Panc1 (cell line): ENCODE measurements around the gene MED14.

Experiments
- POLR2AphosphoS5 ChIP-seq: IDR thresholded peaks from 2 replicates; pipeline ENCODE4 v1.6.1; 2012; ENCODE audit warnings: mild to moderate bottlenecking, low read depth, low read length, moderate library complexity
- REST ChIP-seq, 2 experiments: IDR thresholded peaks; 2 replicates each; pipeline ENCODE4 v1.6.1; 2011 to 2012; ENCODE audit warnings: low read depth in 2 of 2, control low read depth in 1 of 2, low read length in 1 of 2, mild to moderate bottlenecking in 1 of 2, moderate library complexity in 1 of 2; ENCODE audit not compliant: insufficient read depth in 1 of 2
- SIN3A ChIP-seq: IDR thresholded peaks from 2 replicates; pipeline ENCODE4 v1.6.1; 2012; ENCODE audit warnings: low read depth, mild to moderate bottlenecking, low read length, moderate library complexity, borderline replicate concordance; ENCODE audit not compliant: insufficient read depth
- TF ChIP-seq, protein P1 (sequence below): fragments of 450-650 bp; IDR thresholded peaks from 2 replicates; pipeline ENCODE4 v1.5.1; 2017; ENCODE audit warnings: mild to moderate bottlenecking

DNA sequence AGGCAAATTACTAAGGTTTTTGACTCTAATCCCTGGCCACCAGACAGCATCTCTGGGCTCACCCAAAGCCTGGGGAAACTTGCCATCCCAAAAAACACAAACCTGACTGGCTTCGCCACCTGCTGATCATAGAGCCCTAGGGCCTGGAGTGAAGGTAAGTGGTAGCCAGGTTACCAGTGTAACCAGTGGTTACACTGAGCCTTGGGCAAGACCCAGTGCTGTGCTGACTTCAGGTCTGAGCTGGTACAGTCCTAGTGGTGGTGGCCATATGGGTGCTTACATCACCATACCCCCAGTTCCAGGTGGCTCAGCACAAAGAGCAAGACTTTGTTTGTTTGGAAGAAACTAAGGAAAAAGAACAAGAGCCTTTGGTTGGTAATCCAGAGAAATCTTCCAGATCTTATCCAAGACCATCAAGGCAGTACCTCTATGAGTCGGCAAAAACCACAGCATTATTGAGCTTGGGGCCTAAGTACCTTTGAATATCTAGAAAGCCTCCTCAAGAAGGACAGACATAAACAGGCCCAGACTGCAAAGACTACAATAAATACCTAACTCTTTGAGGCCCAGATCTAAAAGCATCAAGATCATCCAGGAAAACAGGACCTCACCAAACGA lies 13.7 kb downstream of the MED14 start:
- TF ChIP-seq, protein P1, sequence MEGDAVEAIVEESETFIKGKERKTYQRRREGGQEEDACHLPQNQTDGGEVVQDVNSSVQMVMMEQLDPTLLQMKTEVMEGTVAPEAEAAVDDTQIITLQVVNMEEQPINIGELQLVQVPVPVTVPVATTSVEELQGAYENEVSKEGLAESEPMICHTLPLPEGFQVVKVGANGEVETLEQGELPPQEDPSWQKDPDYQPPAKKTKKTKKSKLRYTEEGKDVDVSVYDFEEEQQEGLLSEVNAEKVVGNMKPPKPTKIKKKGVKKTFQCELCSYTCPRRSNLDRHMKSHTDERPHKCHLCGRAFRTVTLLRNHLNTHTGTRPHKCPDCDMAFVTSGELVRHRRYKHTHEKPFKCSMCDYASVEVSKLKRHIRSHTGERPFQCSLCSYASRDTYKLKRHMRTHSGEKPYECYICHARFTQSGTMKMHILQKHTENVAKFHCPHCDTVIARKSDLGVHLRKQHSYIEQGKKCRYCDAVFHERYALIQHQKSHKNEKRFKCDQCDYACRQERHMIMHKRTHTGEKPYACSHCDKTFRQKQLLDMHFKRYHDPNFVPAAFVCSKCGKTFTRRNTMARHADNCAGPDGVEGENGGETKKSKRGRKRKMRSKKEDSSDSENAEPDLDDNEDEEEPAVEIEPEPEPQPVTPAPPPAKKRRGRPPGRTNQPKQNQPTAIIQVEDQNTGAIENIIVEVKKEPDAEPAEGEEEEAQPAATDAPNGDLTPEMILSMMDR = no peak
- TF ChIP-seq REST (IDR thresholded peaks at IDR 0.05; ENCODE audit: insufficient read depth in 1 of 2, low read depth in 2 of 2, low read length in 1 of 2) (no peak), POLR2AphosphoS5 (no peak), SIN3A (no peak)
